Measurements from ENCODE around the gene TRMT1. TPM values are rescaled to one million over a fixed set of nuclear protein-coding genes. Genes with fewer than 3 reads are reported as not detected.
A peak's percentile ranks its signal among the peaks of the same experiment; 100 is the strongest.

TRMT1 gene
- total RNA-seq, 1 experiment from 2014 or later, result 52.0 TPM

DNA sequence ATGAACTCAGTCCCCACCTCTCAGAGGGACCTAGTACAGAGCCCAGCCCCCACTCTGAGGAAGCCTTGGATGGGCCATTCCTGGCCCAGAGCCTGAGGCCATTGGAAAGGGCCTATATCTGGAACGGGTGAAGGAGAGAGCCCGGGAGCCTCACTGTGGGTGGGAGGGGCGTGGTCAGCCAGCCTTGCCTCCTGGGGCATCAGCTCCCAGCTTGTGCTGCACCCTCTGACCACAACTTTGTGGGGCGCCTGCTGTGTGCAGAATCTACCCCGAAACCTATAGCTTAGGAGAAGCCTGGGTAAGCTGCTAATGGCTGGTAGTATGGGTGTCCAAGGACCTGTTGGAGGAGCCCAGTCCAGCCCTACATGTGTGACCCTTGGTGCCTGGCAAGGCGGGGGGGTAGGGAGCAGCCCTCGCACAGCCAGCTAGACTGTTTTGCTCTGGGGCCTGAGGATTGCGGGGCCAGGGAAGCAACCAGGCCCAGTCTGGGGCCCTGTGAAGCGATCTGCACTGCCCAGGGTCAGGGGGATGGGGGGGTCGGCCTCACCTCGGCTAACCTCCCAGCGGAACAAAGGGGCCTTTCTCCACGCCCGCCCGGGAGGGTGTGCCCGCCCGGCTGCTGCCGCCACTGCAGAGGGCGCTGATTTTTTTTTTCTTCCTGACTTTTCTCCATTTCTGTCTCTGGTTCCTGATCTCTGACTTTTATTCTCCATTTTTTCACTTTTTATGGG lies 56.1 kb downstream of the TRMT1 start:
- CTCF ChIA-PET, result interaction anchor here (0.5 to 1.5 kb wide), 13 partner anchors 9 to 95 kb away, joined by 3 to 12 read pairs (median 4); no protein-coding TSS in a partner anchor
- POLR2A ChIA-PET, result interaction anchor here (0.7 to 1.7 kb wide), 2 partner anchors 9 to 334 kb away, joined by 5 to 9 read pairs; no protein-coding TSS in a partner anchor
- peak overlapping the region; percentile 99 for H3K27ac ChIP-seq (ENCODE audit: low read length)
- intact Hi-C loops (cut with micrococcal nuclease; ENCODE audit: unreplicated experiment), result no loop called here
- H3K36me3 ChIP-seq (ENCODE audit: control insufficient read depth, insufficient read depth, low read length), result no peaks in the 10 kb centered on the region
- in situ Hi-C loops (cut with HindIII; ENCODE audit: low pct_unique_long_range_greater_than_20kb, low sequenced_read_pairs), result no loop called here
- peak overlapping the region in 1 of 2 experiments; percentile 50; a peak in 2 of 4 replicates for H3K4me3 ChIP-seq (ENCODE audit: low read depth in 2 of 2, low read length in 2 of 2)
- BruUV-seq (replicated peaks), result no TSS peak
- no peak for DNase-seq (ENCODE audit: low read depth, low spot score)
- H3K27me3 ChIP-seq (ENCODE audit: control insufficient read depth, insufficient read depth, low read length), result no peaks in the 10 kb centered on the region
- TF ChIP-seq SIN3A (IDR thresholded peaks at IDR 0.05; ENCODE audit: borderline replicate concordance, insufficient read depth, low read depth, low read length), result no peak
- TF ChIP-seq TCF7L2 (IDR thresholded peaks at IDR 0.05; ENCODE audit: low read depth, low read length), result no peak
- peak; percentile 20; the same call in 1 of the 2 replicates for TF ChIP-seq POLR2AphosphoS5 (IDR thresholded peaks at IDR 0.05; ENCODE audit: low read depth, low read length)
- peaks cover 82% of the 10 kb centered on the region for H3K4me1 ChIP-seq (ENCODE audit: control insufficient read depth, insufficient read depth, low read length)
- ATAC-seq, result peak; percentile 54
- no peaks in the 10 kb centered on the region for H3K9me3 ChIP-seq (ENCODE audit: control insufficient read depth, insufficient read depth, low read depth, low read length)

DNA sequence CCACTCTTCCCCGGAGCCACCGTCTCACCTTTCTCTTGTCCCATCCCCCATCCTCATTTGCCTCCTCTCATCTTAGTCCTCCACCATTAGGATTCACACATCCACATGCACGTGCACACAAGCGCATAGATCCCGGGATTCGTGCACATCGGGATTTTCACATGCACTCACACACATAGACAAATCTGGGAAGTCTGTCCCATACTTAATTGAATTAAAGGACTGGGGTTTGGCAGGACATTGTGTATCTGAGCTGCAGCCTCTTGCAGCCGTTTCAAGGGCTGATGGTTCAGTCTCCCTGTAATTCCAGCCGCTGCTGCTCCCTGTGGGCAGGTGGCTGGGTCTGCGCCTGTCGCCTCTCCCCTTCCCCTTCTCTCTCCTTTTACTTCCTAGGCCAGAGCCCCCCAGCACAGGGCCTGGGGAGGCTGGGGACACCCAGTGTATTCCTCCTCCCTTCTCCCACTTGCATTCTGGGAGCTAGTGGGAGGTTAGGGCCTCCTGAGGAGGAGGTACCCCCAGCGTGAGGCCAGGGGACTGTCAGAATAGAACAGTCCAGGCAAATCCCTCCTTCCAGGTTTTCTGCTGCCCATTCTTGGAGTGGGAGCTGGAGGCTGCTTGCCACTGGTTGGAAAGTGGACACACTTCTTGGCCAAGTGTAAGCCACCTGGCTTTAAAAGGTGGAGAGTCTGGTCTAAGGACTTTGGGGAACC lies 57.4 kb downstream of the TRMT1 start:
- no peak for TF ChIP-seq TCF7L2 (IDR thresholded peaks at IDR 0.05; ENCODE audit: low read depth, low read length)
- no peak for TF ChIP-seq POLR2AphosphoS5 (IDR thresholded peaks at IDR 0.05; ENCODE audit: low read depth, low read length)
- TF ChIP-seq SIN3A (IDR thresholded peaks at IDR 0.05; ENCODE audit: borderline replicate concordance, insufficient read depth, low read depth, low read length), result no peak
- TF ChIP-seq, protein P1, sequence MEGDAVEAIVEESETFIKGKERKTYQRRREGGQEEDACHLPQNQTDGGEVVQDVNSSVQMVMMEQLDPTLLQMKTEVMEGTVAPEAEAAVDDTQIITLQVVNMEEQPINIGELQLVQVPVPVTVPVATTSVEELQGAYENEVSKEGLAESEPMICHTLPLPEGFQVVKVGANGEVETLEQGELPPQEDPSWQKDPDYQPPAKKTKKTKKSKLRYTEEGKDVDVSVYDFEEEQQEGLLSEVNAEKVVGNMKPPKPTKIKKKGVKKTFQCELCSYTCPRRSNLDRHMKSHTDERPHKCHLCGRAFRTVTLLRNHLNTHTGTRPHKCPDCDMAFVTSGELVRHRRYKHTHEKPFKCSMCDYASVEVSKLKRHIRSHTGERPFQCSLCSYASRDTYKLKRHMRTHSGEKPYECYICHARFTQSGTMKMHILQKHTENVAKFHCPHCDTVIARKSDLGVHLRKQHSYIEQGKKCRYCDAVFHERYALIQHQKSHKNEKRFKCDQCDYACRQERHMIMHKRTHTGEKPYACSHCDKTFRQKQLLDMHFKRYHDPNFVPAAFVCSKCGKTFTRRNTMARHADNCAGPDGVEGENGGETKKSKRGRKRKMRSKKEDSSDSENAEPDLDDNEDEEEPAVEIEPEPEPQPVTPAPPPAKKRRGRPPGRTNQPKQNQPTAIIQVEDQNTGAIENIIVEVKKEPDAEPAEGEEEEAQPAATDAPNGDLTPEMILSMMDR (IDR thresholded peaks at IDR 0.05), result no peak
- TF ChIP-seq, protein P2, sequence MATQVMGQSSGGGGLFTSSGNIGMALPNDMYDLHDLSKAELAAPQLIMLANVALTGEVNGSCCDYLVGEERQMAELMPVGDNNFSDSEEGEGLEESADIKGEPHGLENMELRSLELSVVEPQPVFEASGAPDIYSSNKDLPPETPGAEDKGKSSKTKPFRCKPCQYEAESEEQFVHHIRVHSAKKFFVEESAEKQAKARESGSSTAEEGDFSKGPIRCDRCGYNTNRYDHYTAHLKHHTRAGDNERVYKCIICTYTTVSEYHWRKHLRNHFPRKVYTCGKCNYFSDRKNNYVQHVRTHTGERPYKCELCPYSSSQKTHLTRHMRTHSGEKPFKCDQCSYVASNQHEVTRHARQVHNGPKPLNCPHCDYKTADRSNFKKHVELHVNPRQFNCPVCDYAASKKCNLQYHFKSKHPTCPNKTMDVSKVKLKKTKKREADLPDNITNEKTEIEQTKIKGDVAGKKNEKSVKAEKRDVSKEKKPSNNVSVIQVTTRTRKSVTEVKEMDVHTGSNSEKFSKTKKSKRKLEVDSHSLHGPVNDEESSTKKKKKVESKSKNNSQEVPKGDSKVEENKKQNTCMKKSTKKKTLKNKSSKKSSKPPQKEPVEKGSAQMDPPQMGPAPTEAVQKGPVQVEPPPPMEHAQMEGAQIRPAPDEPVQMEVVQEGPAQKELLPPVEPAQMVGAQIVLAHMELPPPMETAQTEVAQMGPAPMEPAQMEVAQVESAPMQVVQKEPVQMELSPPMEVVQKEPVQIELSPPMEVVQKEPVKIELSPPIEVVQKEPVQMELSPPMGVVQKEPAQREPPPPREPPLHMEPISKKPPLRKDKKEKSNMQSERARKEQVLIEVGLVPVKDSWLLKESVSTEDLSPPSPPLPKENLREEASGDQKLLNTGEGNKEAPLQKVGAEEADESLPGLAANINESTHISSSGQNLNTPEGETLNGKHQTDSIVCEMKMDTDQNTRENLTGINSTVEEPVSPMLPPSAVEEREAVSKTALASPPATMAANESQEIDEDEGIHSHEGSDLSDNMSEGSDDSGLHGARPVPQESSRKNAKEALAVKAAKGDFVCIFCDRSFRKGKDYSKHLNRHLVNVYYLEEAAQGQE (IDR thresholded peaks at IDR 0.05; ENCODE audit: insufficient read depth in 1 of 2, low read depth in 2 of 2, low read length in 1 of 2), result no peak
- DNase-seq (ENCODE audit: low read depth, low spot score) (no peak), ATAC-seq (no peak)
- BruUV-seq (replicated peaks), result no TSS peak
- intact Hi-C loops (cut with micrococcal nuclease; ENCODE audit: unreplicated experiment) (loop anchor here (5.0 kb wide), 1 partner anchor 37 kb away; no protein-coding TSS in a partner anchor), in situ Hi-C loops (cut with HindIII; ENCODE audit: low pct_unique_long_range_greater_than_20kb, low sequenced_read_pairs) (no loop called here)
- H3K9me3 ChIP-seq (ENCODE audit: control insufficient read depth, insufficient read depth, low read depth, low read length), result no peaks in the 10 kb centered on the region
- no peaks in the 10 kb centered on the region for H3K36me3 ChIP-seq (ENCODE audit: control insufficient read depth, insufficient read depth, low read length)
- no peaks in the 10 kb centered on the region for H3K27me3 ChIP-seq (ENCODE audit: control insufficient read depth, insufficient read depth, low read length)
- peak overlapping the region; percentile 99 for H3K27ac ChIP-seq (ENCODE audit: low read length)
- H3K4me1 ChIP-seq (ENCODE audit: control insufficient read depth, insufficient read depth, low read length), result peaks cover 94% of the 10 kb centered on the region
- ChIA-PET CTCF (interaction anchor here (0.7 to 1.2 kb wide), 2 partner anchors 25 kb away, joined by 3 to 4 read pairs; no protein-coding TSS in a partner anchor), POLR2A (no interaction called here)
- no peak overlapping the region for H3K4me3 ChIP-seq (ENCODE audit: low read depth in 2 of 2, low read length in 2 of 2)

Measured in Panc1 (cell line).